HepG2 (cell line): ENCODE measurements around the gene OBSL1. TPM values are rescaled to one million over a fixed set of nuclear protein-coding genes. Genes with fewer than 3 reads are reported as not detected.

ENCODE experiments used
- ARHGAP35 ChIP-seq: sonication (generic); formaldehyde crosslinking; IDR thresholded peaks from 2 replicates; pipeline ENCODE4 v1.9.0; 2022; ENCODE audit warnings: mild to moderate bottlenecking, inconsistent platforms, moderate library complexity, missing genetic modification reagents, borderline replicate concordance
- CREM ChIP-seq, 2 experiments: sonication (generic) in 1 of 2; formaldehyde crosslinking in 1 of 2; IDR thresholded peaks; 2 replicates each; pipeline versions ENCODE4 v1.4.0 to v1.6.1; 2016 to 2020; ENCODE audit warnings: antibody characterized with exemption in 1 of 2, mild to moderate bottlenecking in 1 of 2, missing genetic modification reagents in 1 of 2
- FOXP1 ChIP-seq, 2 experiments: fragments of 450-650 bp in 1 of 2; IDR thresholded peaks; 2 replicates each; pipeline ENCODE4 v1.6.1; 2017 to 2018; ENCODE audit warnings: antibody characterized with exemption in 1 of 2
- GFI1 ChIP-seq: sonication (generic); formaldehyde crosslinking; IDR thresholded peaks from 2 replicates; pipeline ENCODE4 v1.5.0; 2020; ENCODE audit warnings: missing genetic modification reagents, mild to moderate bottlenecking, borderline replicate concordance
- ISX ChIP-seq: sonication (generic); formaldehyde crosslinking; conservative IDR thresholded peaks from 2 replicates; pipeline ENCODE4 v1.5.0; 2020; ENCODE audit warnings: missing genetic modification reagents
- KLF12 ChIP-seq: sonication (generic); formaldehyde crosslinking; IDR thresholded peaks from 2 replicates; pipeline ENCODE4 v1.4.0; 2020; ENCODE audit warnings: missing genetic modification reagents, borderline replicate concordance
- KMT2A ChIP-seq: sonication (generic); formaldehyde crosslinking; IDR thresholded peaks from 2 replicates; pipeline ENCODE4 v1.4.0; 2020; ENCODE audit warnings: missing genetic modification reagents
- NFIC ChIP-seq: IDR thresholded peaks from 2 replicates; pipeline ENCODE4 v1.6.1; 2012; ENCODE audit warnings: mild to moderate bottlenecking, low read length, inconsistent platforms
- REPIN1 ChIP-seq: sonication (generic); formaldehyde crosslinking; IDR thresholded peaks from 2 replicates; pipeline ENCODE4 v1.8.0; 2022; ENCODE audit warnings: missing genetic modification reagents, low read depth, mild to moderate bottlenecking, borderline replicate concordance
- SAP130 ChIP-seq: IDR thresholded peaks from 2 replicates; pipeline ENCODE4 v1.6.1; 2016; ENCODE audit warnings: low read depth
- WIZ ChIP-seq: sonication (generic); formaldehyde crosslinking; IDR thresholded peaks from 2 replicates; pipeline ENCODE4 v1.5.1; 2020; ENCODE audit warnings: mild to moderate bottlenecking, missing genetic modification reagents
- ZFAT ChIP-seq: sonication (generic); formaldehyde crosslinking; conservative IDR thresholded peaks from 2 replicates; pipeline ENCODE4 v1.8.1; 2023; ENCODE audit warnings: missing genetic modification reagents, inconsistent platforms
- ZNF563 ChIP-seq: sonication (generic); formaldehyde crosslinking; IDR thresholded peaks from 2 replicates; pipeline ENCODE4 v1.8.0; 2022; ENCODE audit warnings: mild to moderate bottlenecking, moderate library complexity, missing genetic modification reagents
- ZNF7 ChIP-seq: IDR thresholded peaks from 2 replicates; pipeline ENCODE4 v1.6.1; 2016; ENCODE audit warnings: missing biosample characterization, missing genetic modification reagents
- polyA plus RNA-seq, 8 experiments: library from polyadenylated mRNA; depleted of rRNA in 3 of 8; stranded (reverse) in 7 of 8; unstranded in 1 of 8; fragments of >200 nt; fragmentation: Illumina TruSeq in 4 of 8; extraction: Trizol in 4 of 8; gene quantifications; 2 replicates each; pipeline versions ENCODE4 v1.2.1 to v1.2.3, GENCODE V29; 2011 to 2016; ENCODE audit warnings: low read depth in 4 of 8, missing spikeins in 1 of 8, mixed read lengths in 1 of 8; ENCODE audit not compliant: insufficient read depth in 1 of 8
- total RNA-seq, 5 experiments: library from RNA; depleted of rRNA; stranded (reverse); fragments of >200 nt; fragmentation: Illumina TruSeq; extraction: Trizol; gene quantifications; 2 replicates each; pipeline ENCODE4 v1.2.3, GENCODE V29; 2016; ENCODE audit warnings: low read depth in 1 of 5
- TF ChIP-seq, protein P1 (sequence below): IDR thresholded peaks from 2 replicates; pipeline ENCODE4 v1.6.1; 2016; ENCODE audit warnings: missing genetic modification reagents, missing compliant biosample characterization
- TF ChIP-seq, protein P2 (sequence below): sonication (generic); formaldehyde crosslinking; IDR thresholded peaks from 2 replicates; pipeline ENCODE4 v1.5.1; 2020; ENCODE audit warnings: mild to moderate bottlenecking, missing genetic modification reagents, borderline replicate concordance
- TF ChIP-seq, protein P3 (sequence below): sonication (generic); formaldehyde crosslinking; IDR thresholded peaks from 2 replicates; pipeline ENCODE4 v1.5.1; 2020; ENCODE audit warnings: missing genetic modification reagents, mild to moderate bottlenecking, borderline replicate concordance
- TF ChIP-seq, protein P4 (sequence below): sonication (generic); formaldehyde crosslinking; IDR thresholded peaks from 2 replicates; pipeline ENCODE4 v1.4.0; 2020; ENCODE audit warnings: mild to moderate bottlenecking, low read depth, missing genetic modification reagents
- TF ChIP-seq, protein P5 (sequence below): sonication (generic); formaldehyde crosslinking; IDR thresholded peaks from 2 replicates; pipeline ENCODE4 v1.5.0; 2020; ENCODE audit warnings: missing genetic modification reagents

Gene OBSL1
- total and polyA plus RNA-seq, 2 of the 13 experiments (the other 11 are each of a cell fraction or from before 2014, with no cell fraction given), result 86.7 to 218 TPM

DNA sequence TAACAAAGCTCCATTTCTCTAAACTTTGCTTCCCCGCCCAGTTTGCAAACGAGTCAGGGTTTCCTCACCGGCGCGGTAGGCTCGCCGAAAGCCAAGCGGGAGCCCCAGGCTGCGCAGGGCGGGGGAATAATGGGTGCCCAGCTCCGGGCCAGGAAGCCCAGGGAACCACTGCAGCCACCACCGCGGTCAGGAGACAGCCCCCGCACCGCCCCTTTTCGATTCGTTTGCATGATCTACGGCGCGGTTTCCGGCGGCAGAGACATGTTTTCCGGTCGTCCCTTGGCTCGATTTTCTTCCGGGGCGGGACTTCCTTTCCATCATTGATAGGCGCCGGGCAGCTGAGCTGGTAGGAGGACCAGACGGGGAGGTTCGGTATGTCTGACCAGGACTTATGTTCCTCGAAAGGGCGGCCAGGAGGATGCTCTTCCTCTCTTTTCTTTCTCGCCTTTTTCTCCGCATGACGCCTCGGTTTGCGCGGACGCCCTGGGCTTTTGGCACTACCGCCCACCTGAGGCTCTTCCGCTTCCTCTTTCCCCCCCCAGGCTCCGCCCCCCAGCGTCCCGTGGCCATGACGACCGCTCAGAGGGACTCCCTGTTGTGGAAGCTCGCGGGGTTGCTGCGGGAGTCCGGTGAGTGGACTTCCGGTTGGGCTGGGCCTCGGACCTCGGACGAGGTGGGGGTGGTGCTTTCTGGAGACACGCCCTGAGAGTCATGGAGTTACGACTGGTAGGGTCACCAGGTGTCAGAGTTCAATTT lies 26.4 kb upstream of the OBSL1 start, which contains the start of gene STK11IP (continued):
- TF ChIP-seq, protein P1, sequence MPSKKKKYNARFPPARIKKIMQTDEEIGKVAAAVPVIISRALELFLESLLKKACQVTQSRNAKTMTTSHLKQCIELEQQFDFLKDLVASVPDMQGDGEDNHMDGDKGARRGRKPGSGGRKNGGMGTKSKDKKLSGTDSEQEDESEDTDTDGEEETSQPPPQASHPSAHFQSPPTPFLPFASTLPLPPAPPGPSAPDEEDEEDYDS, result peak; percentile 92
- TF ChIP-seq, protein P2, sequence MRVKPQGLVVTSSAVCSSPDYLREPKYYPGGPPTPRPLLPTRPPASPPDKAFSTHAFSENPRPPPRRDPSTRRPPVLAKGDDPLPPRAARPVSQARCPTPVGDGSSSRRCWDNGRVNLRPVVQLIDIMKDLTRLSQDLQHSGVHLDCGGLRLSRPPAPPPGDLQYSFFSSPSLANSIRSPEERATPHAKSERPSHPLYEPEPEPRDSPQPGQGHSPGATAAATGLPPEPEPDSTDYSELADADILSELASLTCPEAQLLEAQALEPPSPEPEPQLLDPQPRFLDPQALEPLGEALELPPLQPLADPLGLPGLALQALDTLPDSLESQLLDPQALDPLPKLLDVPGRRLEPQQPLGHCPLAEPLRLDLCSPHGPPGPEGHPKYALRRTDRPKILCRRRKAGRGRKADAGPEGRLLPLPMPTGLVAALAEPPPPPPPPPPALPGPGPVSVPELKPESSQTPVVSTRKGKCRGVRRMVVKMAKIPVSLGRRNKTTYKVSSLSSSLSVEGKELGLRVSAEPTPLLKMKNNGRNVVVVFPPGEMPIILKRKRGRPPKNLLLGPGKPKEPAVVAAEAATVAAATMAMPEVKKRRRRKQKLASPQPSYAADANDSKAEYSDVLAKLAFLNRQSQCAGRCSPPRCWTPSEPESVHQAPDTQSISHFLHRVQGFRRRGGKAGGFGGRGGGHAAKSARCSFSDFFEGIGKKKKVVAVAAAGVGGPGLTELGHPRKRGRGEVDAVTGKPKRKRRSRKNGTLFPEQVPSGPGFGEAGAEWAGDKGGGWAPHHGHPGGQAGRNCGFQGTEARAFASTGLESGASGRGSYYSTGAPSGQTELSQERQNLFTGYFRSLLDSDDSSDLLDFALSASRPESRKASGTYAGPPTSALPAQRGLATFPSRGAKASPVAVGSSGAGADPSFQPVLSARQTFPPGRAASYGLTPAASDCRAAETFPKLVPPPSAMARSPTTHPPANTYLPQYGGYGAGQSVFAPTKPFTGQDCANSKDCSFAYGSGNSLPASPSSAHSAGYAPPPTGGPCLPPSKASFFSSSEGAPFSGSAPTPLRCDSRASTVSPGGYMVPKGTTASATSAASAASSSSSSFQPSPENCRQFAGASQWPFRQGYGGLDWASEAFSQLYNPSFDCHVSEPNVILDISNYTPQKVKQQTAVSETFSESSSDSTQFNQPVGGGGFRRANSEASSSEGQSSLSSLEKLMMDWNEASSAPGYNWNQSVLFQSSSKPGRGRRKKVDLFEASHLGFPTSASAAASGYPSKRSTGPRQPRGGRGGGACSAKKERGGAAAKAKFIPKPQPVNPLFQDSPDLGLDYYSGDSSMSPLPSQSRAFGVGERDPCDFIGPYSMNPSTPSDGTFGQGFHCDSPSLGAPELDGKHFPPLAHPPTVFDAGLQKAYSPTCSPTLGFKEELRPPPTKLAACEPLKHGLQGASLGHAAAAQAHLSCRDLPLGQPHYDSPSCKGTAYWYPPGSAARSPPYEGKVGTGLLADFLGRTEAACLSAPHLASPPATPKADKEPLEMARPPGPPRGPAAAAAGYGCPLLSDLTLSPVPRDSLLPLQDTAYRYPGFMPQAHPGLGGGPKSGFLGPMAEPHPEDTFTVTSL (CRISPR knock-in tag), result peak; percentile 58; the same call in 1 of the 2 replicates
- peak; percentile 99 for TF ChIP-seq SAP130 (CRISPR knock-in tag)
- TF ChIP-seq, protein P3, sequence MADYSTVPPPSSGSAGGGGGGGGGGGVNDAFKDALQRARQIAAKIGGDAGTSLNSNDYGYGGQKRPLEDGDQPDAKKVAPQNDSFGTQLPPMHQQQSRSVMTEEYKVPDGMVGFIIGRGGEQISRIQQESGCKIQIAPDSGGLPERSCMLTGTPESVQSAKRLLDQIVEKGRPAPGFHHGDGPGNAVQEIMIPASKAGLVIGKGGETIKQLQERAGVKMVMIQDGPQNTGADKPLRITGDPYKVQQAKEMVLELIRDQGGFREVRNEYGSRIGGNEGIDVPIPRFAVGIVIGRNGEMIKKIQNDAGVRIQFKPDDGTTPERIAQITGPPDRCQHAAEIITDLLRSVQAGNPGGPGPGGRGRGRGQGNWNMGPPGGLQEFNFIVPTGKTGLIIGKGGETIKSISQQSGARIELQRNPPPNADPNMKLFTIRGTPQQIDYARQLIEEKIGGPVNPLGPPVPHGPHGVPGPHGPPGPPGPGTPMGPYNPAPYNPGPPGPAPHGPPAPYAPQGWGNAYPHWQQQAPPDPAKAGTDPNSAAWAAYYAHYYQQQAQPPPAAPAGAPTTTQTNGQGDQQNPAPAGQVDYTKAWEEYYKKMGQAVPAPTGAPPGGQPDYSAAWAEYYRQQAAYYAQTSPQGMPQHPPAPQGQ (CRISPR knock-in tag), result peak; percentile 84; the same call in 1 of the 2 replicates
- TF ChIP-seq REPIN1, result no peak; the same call in none of the 2 replicates
- TF ChIP-seq ARHGAP35 (CRISPR knock-in tag), result peak; percentile 23; the same call in 1 of the 2 replicates
- TF ChIP-seq, protein P4, sequence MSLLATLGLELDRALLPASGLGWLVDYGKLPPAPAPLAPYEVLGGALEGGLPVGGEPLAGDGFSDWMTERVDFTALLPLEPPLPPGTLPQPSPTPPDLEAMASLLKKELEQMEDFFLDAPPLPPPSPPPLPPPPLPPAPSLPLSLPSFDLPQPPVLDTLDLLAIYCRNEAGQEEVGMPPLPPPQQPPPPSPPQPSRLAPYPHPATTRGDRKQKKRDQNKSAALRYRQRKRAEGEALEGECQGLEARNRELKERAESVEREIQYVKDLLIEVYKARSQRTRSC, result no peak
- TF ChIP-seq CREM (IDR thresholded peaks at IDR 0.05), result peak; percentile 95
- no peak for TF ChIP-seq CREM (CRISPR knock-in tag; IDR thresholded peaks at IDR 0.05)
- TF ChIP-seq ZNF563 (CRISPR knock-in tag), result peak; percentile 94
- peak; percentile 48; the same call in 1 of the 2 replicates for TF ChIP-seq KLF12
- peak; percentile 84 for TF ChIP-seq KMT2A (CRISPR knock-in tag)
- TF ChIP-seq ISX (CRISPR knock-in tag), result no peak
- TF ChIP-seq ZFAT, result no peak
- TF ChIP-seq WIZ (CRISPR knock-in tag), result peak; percentile 73; the same call in 1 of the 2 replicates
- no peak for TF ChIP-seq ZNF7 (CRISPR knock-in tag)
- TF ChIP-seq NFIC, result peak; percentile 66
- no peak for TF ChIP-seq FOXP1 (IDR thresholded peaks at IDR 0.05)
- TF ChIP-seq FOXP1 (CRISPR knock-in tag; IDR thresholded peaks at IDR 0.05), result peak; percentile 11; the same call in 1 of the 2 replicates
- TF ChIP-seq, protein P5, sequence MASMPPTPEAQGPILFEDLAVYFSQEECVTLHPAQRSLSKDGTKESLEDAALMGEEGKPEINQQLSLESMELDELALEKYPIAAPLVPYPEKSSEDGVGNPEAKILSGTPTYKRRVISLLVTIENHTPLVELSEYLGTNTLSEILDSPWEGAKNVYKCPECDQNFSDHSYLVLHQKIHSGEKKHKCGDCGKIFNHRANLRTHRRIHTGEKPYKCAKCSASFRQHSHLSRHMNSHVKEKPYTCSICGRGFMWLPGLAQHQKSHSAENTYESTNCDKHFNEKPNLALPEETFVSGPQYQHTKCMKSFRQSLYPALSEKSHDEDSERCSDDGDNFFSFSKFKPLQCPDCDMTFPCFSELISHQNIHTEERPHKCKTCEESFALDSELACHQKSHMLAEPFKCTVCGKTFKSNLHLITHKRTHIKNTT (CRISPR knock-in tag), result no peak
- TF ChIP-seq GFI1 (CRISPR knock-in tag), result peak; percentile 56; the same call in 1 of the 2 replicates
